K562 (cell line): Measurements from ENCODE around the gene HHATL. TPM values are rescaled to one million over a fixed set of nuclear protein-coding genes. Genes with fewer than 3 reads are reported as not detected.

Experiments
- SLC30A9 ChIP-seq: fragments of 250-450 bp; sonication (Bioruptor Pico); IDR thresholded peaks from 2 replicates; pipeline ENCODE4 v1.8.0; 2022; ENCODE audit warnings: mild to moderate bottlenecking, moderate library complexity
- polyA plus RNA-seq, 8 experiments: library from polyadenylated mRNA; depleted of rRNA in 4 of 8; stranded (reverse) in 5 of 8; unstranded in 3 of 8; fragments of >200 nt; fragmentation: Nextera tagmentation in 2 of 8; fragmentation: Illumina TruSeq in 1 of 8; extraction: Ambion mirVana in 2 of 8; extraction: Trizol in 1 of 8; gene quantifications; 2 replicates each; pipeline versions ENCODE4 v1.2.1 to v1.2.3, GENCODE V29; 2011 to 2014; ENCODE audit warnings: inconsistent platforms in 1 of 8, missing spikeins in 1 of 8
- total RNA-seq, 7 experiments: library from RNA; depleted of rRNA in 6 of 7; stranded (reverse); fragments of >200 nt in 6 of 7; fragmentation: Illumina TruSeq in 2 of 7; extraction: Trizol in 2 of 7; gene quantifications; 2 replicates each; pipeline versions ENCODE4 v1.2.1 to v1.2.3, GENCODE V29; 2011 to 2021; ENCODE audit warnings: low replicate concordance in 1 of 7
- TF ChIP-seq, protein P1 (sequence below), 2 experiments: fragments of 450-650 bp in 1 of 2; sonication (generic) in 1 of 2; formaldehyde crosslinking in 1 of 2; IDR thresholded peaks; 2 replicates each; pipeline versions ENCODE4 v1.7.1 to v1.9.0; 2016 to 2022; ENCODE audit warnings: inconsistent platforms in 1 of 2, mild to moderate bottlenecking in 1 of 2, missing genetic modification reagents in 1 of 2

The HHATL gene
- total and polyA plus RNA-seq, 9 of the 15 experiments (the other 6 are each of a cell fraction or from before 2014, with no cell fraction given): not detected

- TF ChIP-seq, protein P1, sequence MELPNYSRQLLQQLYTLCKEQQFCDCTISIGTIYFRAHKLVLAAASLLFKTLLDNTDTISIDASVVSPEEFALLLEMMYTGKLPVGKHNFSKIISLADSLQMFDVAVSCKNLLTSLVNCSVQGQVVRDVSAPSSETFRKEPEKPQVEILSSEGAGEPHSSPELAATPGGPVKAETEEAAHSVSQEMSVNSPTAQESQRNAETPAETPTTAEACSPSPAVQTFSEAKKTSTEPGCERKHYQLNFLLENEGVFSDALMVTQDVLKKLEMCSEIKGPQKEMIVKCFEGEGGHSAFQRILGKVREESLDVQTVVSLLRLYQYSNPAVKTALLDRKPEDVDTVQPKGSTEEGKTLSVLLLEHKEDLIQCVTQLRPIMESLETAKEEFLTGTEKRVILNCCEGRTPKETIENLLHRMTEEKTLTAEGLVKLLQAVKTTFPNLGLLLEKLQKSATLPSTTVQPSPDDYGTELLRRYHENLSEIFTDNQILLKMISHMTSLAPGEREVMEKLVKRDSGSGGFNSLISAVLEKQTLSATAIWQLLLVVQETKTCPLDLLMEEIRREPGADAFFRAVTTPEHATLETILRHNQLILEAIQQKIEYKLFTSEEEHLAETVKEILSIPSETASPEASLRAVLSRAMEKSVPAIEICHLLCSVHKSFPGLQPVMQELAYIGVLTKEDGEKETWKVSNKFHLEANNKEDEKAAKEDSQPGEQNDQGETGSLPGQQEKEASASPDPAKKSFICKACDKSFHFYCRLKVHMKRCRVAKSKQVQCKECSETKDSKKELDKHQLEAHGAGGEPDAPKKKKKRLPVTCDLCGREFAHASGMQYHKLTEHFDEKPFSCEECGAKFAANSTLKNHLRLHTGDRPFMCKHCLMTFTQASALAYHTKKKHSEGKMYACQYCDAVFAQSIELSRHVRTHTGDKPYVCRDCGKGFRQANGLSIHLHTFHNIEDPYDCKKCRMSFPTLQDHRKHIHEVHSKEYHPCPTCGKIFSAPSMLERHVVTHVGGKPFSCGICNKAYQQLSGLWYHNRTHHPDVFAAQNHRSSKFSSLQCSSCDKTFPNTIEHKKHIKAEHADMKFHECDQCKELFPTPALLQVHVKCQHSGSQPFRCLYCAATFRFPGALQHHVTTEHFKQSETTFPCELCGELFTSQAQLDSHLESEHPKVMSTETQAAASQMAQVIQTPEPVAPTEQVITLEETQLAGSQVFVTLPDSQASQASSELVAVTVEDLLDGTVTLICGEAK (IDR thresholded peaks at IDR 0.05): peak; percentile 42
- TF ChIP-seq, protein P1 (CRISPR knock-in tag; IDR thresholded peaks at IDR 0.05): no peak
- no peak for TF ChIP-seq SLC30A9 (CRISPR knock-in tag)
These were observed 48.9 kb downstream of the HHATL start, which contains the start of gene ZBTB47 (continued) for GRCh38 chr3:42653560-42654330.
